K562 (cell line): ENCODE measurements around the gene LZTR1. TPM values are rescaled to one million over a fixed set of nuclear protein-coding genes. Genes with fewer than 3 reads are reported as not detected.

Source experiments
- ATAC-seq: fragments of 200-7000 bp; cut with Tn5 transposase; 3 replicates; pipeline ENCODE4 v1.9.1; 2020; ENCODE audit warnings: moderate library complexity
- BruUV-seq: library from RNA; stranded (reverse); fragments of 400-500 nt; replicated peaks from 2 replicates; lab custom pipeline; 2021; lab: Mats Ljungman, UMichigan
- CTCF ChIA-PET: fragments of 300-600 bp; formaldehyde crosslinking; extraction: SDS; loops from one replicate; lab custom pipeline; 2021; ENCODE audit warnings: low intra/inter-chr PET ratio; lab: Yijun Ruan, JAX
- POLR2A ChIA-PET: fragments of 300-600, 350-650 bp; sonication (Branson Sonifier 250); formaldehyde crosslinking; extraction: SDS; loops from one replicate; lab custom pipeline; 2021; ENCODE audit warnings: antibody characterized with exemption, inconsistent platforms; lab: Yijun Ruan, JAX
- DNase-seq, 4 experiments: peaks; one replicate each; pipeline versions ENCODE4 v3.0.0 to v3.0.0-alpha.2; 2011 to 2018; ENCODE audit warnings: low spot score in 3 of 4, mixed read lengths in 3 of 4; ENCODE audit errors: extremely low read depth in 1 of 4
- FAIRE-seq: peaks from 2 replicates; lab custom pipeline; 2011; peaks lifted over from hg19 to GRCh38; lab: Jason Lieb, UNC
- H2AFZ ChIP-seq: 2 replicates; pipeline ENCODE4 v1.6.0; 2011; ENCODE audit warnings: low read depth, low read length, control low read depth, inconsistent platforms
- H3K27ac ChIP-seq: fragments of 200-600 bp; 3 replicates; pipeline ENCODE4 v1.8.0; 2011; ENCODE audit warnings: low read depth, mild to moderate bottlenecking, control low read depth, inconsistent platforms, low read length, moderate library complexity, mixed read lengths; ENCODE audit errors: extremely low read depth
- H3K27me3 ChIP-seq, 2 experiments: fragments of 300-600 bp in 1 of 2; 2 replicates in 1 of 2; 3 replicates in 1 of 2; pipeline versions ENCODE4 v1.6.0 to v1.8.0; 2011; ENCODE audit warnings: inconsistent platforms in 2 of 2, low read length in 2 of 2, mild to moderate bottlenecking in 1 of 2, mixed read lengths in 1 of 2, moderate library complexity in 1 of 2; ENCODE audit not compliant: control insufficient read depth in 2 of 2, insufficient read depth in 2 of 2
- H3K36me3 ChIP-seq: fragments of 300-600 bp; 3 replicates; pipeline ENCODE4 v1.8.0; 2011; ENCODE audit warnings: mild to moderate bottlenecking, low read length, inconsistent platforms; ENCODE audit not compliant: control insufficient read depth, insufficient read depth
- H3K4me1 ChIP-seq, 2 experiments: fragments of 200-600 bp in 1 of 2; replicated peaks in 1 of 2; 2 replicates in 1 of 2; 3 replicates in 1 of 2; pipeline versions ENCODE4 v1.5.1 to v1.8.0; 2011; ENCODE audit warnings: inconsistent platforms in 2 of 2, low read length in 2 of 2, mild to moderate bottlenecking in 1 of 2, mixed read lengths in 1 of 2, moderate library complexity in 1 of 2; ENCODE audit not compliant: control insufficient read depth in 2 of 2, insufficient read depth in 2 of 2
- H3K4me2 ChIP-seq: 2 replicates; pipeline ENCODE4 v1.6.1; 2011; ENCODE audit warnings: low read length, control low read depth, inconsistent platforms, mixed read lengths; ENCODE audit not compliant: insufficient read depth
- H3K4me3 ChIP-seq: fragments of 200-600 bp; sonication (generic), shearing (Covaris generic); 2 replicates; pipeline ENCODE4 v1.5.1; 2016; ENCODE audit warnings: control low read depth, inconsistent platforms
- H3K79me2 ChIP-seq: fragments of 200-600 bp; 3 replicates; pipeline ENCODE4 v1.8.0; 2011; ENCODE audit warnings: low read length, inconsistent platforms; ENCODE audit not compliant: control insufficient read depth, insufficient read depth
- H3K9ac ChIP-seq, 2 experiments: 2 replicates each; pipeline versions ENCODE4 v1.6.0 to v1.6.1; 2011; ENCODE audit warnings: low read depth in 2 of 2, low read length in 2 of 2, control low read depth in 1 of 2, inconsistent platforms in 1 of 2, mild to moderate bottlenecking in 1 of 2, mixed read lengths in 1 of 2; ENCODE audit not compliant: insufficient read depth in 1 of 2
- H3K9me1 ChIP-seq: one replicate; pipeline ENCODE4 v1.6.0; 2011; ENCODE audit warnings: inconsistent platforms, mild to moderate bottlenecking, low read length, moderate library complexity; ENCODE audit not compliant: control insufficient read depth, insufficient read depth
- H3K9me3 ChIP-seq: replicated peaks from 2 replicates; pipeline ENCODE4 v1.5.1; 2011; ENCODE audit warnings: low read depth, low read length, inconsistent platforms; ENCODE audit not compliant: control insufficient read depth, insufficient read depth
- H4K20me1 ChIP-seq: replicated peaks from 2 replicates; pipeline ENCODE4 v1.6.1; 2011; ENCODE audit warnings: low read length, inconsistent platforms, mixed read lengths; ENCODE audit not compliant: control insufficient read depth, insufficient read depth
- BRCA1 ChIP-seq, 2 experiments: fragments of 450-650 bp in 1 of 2; sonication (generic) in 1 of 2; formaldehyde crosslinking in 1 of 2; IDR thresholded peaks; 2 replicates each; pipeline versions ENCODE4 v1.5.0 to v1.6.1; 2017 to 2020; ENCODE audit warnings: mild to moderate bottlenecking in 1 of 2, missing genetic modification reagents in 1 of 2
- DPF2 ChIP-seq: fragments of 450-650 bp; IDR thresholded peaks from 2 replicates; pipeline ENCODE4 v1.6.1; 2016
- ELF1 ChIP-seq: fragments of 200-800 bp; sonication (Bioruptor generic); IDR thresholded peaks from 2 replicates; pipeline ENCODE4 v1.6.1; 2016; ENCODE audit warnings: missing genetic modification characterization, missing compliant biosample characterization
- GABPB2 ChIP-seq: fragments of 250-450 bp; sonication (Bioruptor Pico); conservative IDR thresholded peaks from 2 replicates; pipeline ENCODE4 v1.5.1; 2021; ENCODE audit warnings: mild to moderate bottlenecking
- HIVEP1 ChIP-seq: fragments of 250-450 bp; sonication (Bioruptor Pico); IDR thresholded peaks from 2 replicates; pipeline ENCODE4 v1.4.0; 2020; ENCODE audit warnings: mild to moderate bottlenecking
- HOXB6 ChIP-seq: fragments of 250-450 bp; sonication (Bioruptor Pico); IDR thresholded peaks from 2 replicates; pipeline ENCODE4 v1.5.1; 2022; ENCODE audit warnings: mild to moderate bottlenecking, borderline replicate concordance
- ID3 ChIP-seq, 2 experiments: fragments of 250-450 bp in 1 of 2; fragments of 450-650 bp in 1 of 2; sonication (Bioruptor Pico) in 1 of 2; IDR thresholded peaks; 2 replicates each; pipeline versions ENCODE4 v1.6.1 to v1.8.0; 2016 to 2021; ENCODE audit warnings: mild to moderate bottlenecking in 2 of 2, moderate library complexity in 2 of 2, missing compliant biosample characterization in 1 of 2, missing genetic modification characterization in 1 of 2
- MAFF ChIP-seq: IDR thresholded peaks from 2 replicates; pipeline ENCODE4 v1.6.1; 2012; ENCODE audit warnings: low read length, improper control_type of control experiment
- MYNN ChIP-seq, 2 experiments: sonication (generic); formaldehyde crosslinking in 1 of 2; IDR thresholded peaks; 2 replicates each; pipeline versions ENCODE4 v1.5.0 to v1.6.1; 2016 to 2020; ENCODE audit warnings: antibody characterized with exemption in 1 of 2, missing genetic modification reagents in 1 of 2
- RBBP5 ChIP-seq: fragments of 200-600 bp; sonication (generic); IDR thresholded peaks from 2 replicates; pipeline ENCODE4 v1.6.1; 2012; ENCODE audit warnings: borderline replicate concordance, mild to moderate bottlenecking, low read length, control low read depth, inconsistent platforms; ENCODE audit not compliant: insufficient read depth, poor library complexity, severe bottlenecking
- RHOXF2B ChIP-seq: fragments of 250-450 bp; sonication (Bioruptor Pico); conservative IDR thresholded peaks from 2 replicates; pipeline ENCODE4 v1.5.1; 2021
- SNRNP70 ChIP-seq: fragments of 200-400 bp; formaldehyde crosslinking; optimal IDR thresholded peaks from 2 replicates; pipeline ENCODE3; 2017; ENCODE audit warnings: low read depth, low read length
- SREBF2 ChIP-seq: sonication (generic); formaldehyde crosslinking; IDR thresholded peaks from 2 replicates; pipeline ENCODE4 v1.4.0; 2020; ENCODE audit warnings: mild to moderate bottlenecking, missing genetic modification reagents
- SRF ChIP-seq, 2 experiments: fragments of 250-450, 450-650 bp in 1 of 2; sonication (Bioruptor Pico) in 1 of 2; sonication (generic) in 1 of 2; formaldehyde crosslinking; IDR thresholded peaks; 2 replicates each; pipeline versions ENCODE4 v1.5.0 to v1.5.1; 2020 to 2022; ENCODE audit warnings: mild to moderate bottlenecking in 1 of 2, missing genetic modification reagents in 1 of 2
- THRAP3 ChIP-seq: fragments of 450-650 bp; IDR thresholded peaks from 2 replicates; pipeline ENCODE4 v1.6.1; 2016; ENCODE audit warnings: mild to moderate bottlenecking, inconsistent platforms, borderline replicate concordance
- TRIM24 ChIP-seq, 2 experiments: fragments of 450-650 bp; IDR thresholded peaks; 2 replicates each; pipeline ENCODE4 v1.6.1; 2016
- ZBED1 ChIP-seq: IDR thresholded peaks from 2 replicates; pipeline ENCODE4 v1.6.1; 2014
- ZNF699 ChIP-seq: fragments of 250-450 bp; sonication (Bioruptor Pico); IDR thresholded peaks from 2 replicates; pipeline ENCODE4 v1.8.0; 2021; ENCODE audit warnings: mild to moderate bottlenecking, moderate library complexity; ENCODE audit not compliant: insufficient replicate concordance
- WGBS: fragments of 100-300 bp; shearing (Covaris generic); methylation state at CpG from one replicate; pipeline ENCODE4 v1.1.6; 2016; ENCODE audit warnings: low coverage, mixed read lengths; ENCODE audit not compliant: insufficient coverage; ENCODE audit errors: missing lambda C conversion rate; 5-methylcytosine and 5-hydroxymethylcytosine counted together
- in situ Hi-C: fragments of 300-500 bp; cut with MboI; formaldehyde crosslinking; loops from 4 replicates; pipeline ENCODE4 v1.15.0; 2018; ENCODE audit warnings: inconsistent platforms, mixed read lengths
- intact Hi-C: fragments of 100-400 bp; cut with micrococcal nuclease; formaldehyde crosslinking; loops from 2 replicates; pipeline ENCODE4 v1.14.2; 2022
- polyA plus RNA-seq, 8 experiments: library from polyadenylated mRNA; depleted of rRNA in 4 of 8; stranded (reverse) in 5 of 8; unstranded in 3 of 8; fragments of >200 nt; fragmentation: Nextera tagmentation in 2 of 8; fragmentation: Illumina TruSeq in 1 of 8; extraction: Ambion mirVana in 2 of 8; extraction: Trizol in 1 of 8; gene quantifications; 2 replicates each; pipeline versions ENCODE4 v1.2.1 to v1.2.3, GENCODE V29; 2011 to 2014; ENCODE audit warnings: inconsistent platforms in 1 of 8, missing spikeins in 1 of 8
- total RNA-seq, 7 experiments: library from RNA; depleted of rRNA in 6 of 7; stranded (reverse); fragments of >200 nt in 6 of 7; fragmentation: Illumina TruSeq in 2 of 7; extraction: Trizol in 2 of 7; gene quantifications; 2 replicates each; pipeline versions ENCODE4 v1.2.1 to v1.2.3, GENCODE V29; 2011 to 2021; ENCODE audit warnings: low replicate concordance in 1 of 7
- TF ChIP-seq, protein P1 (sequence below): fragments of 450-650 bp; conservative IDR thresholded peaks from 2 replicates; pipeline ENCODE4 v1.6.1; 2016; ENCODE audit warnings: missing genetic modification characterization, low read depth, mild to moderate bottlenecking, control low read depth, missing compliant biosample characterization
- TF ChIP-seq, protein P2 (sequence below): fragments of 250-450 bp; sonication (Bioruptor Pico); IDR thresholded peaks from 2 replicates; pipeline ENCODE4 v1.8.0; 2021; ENCODE audit warnings: borderline replicate concordance, mild to moderate bottlenecking, moderate library complexity; ENCODE audit not compliant: poor library complexity, severe bottlenecking

The LZTR1 gene
- total and polyA plus RNA-seq, 9 of the 15 experiments (the other 6 are each of a cell fraction or from before 2014, with no cell fraction given) = 2.2 to 135 (median 63.0) TPM

DNA sequence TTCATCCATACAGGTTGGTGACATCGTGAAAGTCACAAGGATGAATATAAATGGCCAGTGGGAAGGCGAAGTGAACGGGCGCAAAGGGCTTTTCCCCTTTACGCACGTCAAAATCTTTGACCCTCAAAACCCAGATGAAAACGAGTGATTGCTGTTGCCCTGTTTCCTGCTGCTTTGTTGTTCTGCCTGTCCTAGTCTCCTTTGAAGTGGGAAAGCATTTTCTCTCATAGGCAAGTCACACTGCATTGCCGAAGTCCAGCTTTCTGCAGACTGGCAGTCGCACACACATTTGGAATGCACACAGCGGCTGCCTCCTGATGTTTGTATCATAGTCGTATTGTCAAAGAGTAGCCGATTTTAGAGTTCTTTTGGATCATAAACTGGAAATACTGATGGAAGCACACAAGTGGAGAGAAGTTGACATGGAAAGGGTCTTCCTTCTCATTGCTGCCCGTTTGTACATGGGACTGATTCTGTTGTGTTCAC is 32.4 kb upstream of the LZTR1 start:
- in situ Hi-C loops = loop anchor here (25.0 kb wide), 1 partner anchor 188 kb away; no protein-coding TSS in a partner anchor
- CTCF ChIA-PET = no interaction called here
- intact Hi-C loops = no loop called here
- H3K9me3 ChIP-seq = no peaks in the 10 kb centered on the region
- H3K4me1 ChIP-seq = peaks cover 4 to 8% of the 10 kb centered on the region in 2 experiments; a peak in 4 of 5 replicates
- WGBS = 88% methylated on average over 13 of the region's 13 CpGs
- no TSS peak for BruUV-seq
- peaks cover 24% of the 10 kb centered on the region for H3K9me1 ChIP-seq
- no peak overlapping the region for H3K27ac ChIP-seq
- peaks cover 92% of the 10 kb centered on the region for H4K20me1 ChIP-seq
- no peaks in the 10 kb centered on the region for H3K27me3 ChIP-seq
- ATAC-seq (no peak), DNase-seq (no peak), FAIRE-seq (no peak)
- no peak overlapping the region for H3K4me2 ChIP-seq
- H3K36me3 ChIP-seq = peaks cover 94% of the 10 kb centered on the region
- POLR2A ChIA-PET = interaction anchor here (0.6 to 64.4 kb wide), 8 partner anchors 9 to 702 kb away, joined by 3 to 1556 read pairs (median 4); partner anchors contain the start of genes AIFM3, CRKL and LZTR1
- peaks cover 85% of the 10 kb centered on the region for H3K79me2 ChIP-seq
- H3K9ac ChIP-seq = no peak overlapping the region
- H2AFZ ChIP-seq = no peak overlapping the region
- H3K4me3 ChIP-seq = no peak overlapping the region
- TF ChIP-seq ZNF699 (peak; percentile 68), BRCA1 (IDR thresholded peaks at IDR 0.05) (no peak), BRCA1 (CRISPR knock-in tag; IDR thresholded peaks at IDR 0.05) (peak; percentile 86; the same call in 1 of the 2 replicates), SNRNP70 (peak; percentile 79), ZBED1 (no peak), SREBF2 (CRISPR knock-in tag) (no peak), MAFF (no peak), MYNN (IDR thresholded peaks at IDR 0.05) (no peak), MYNN (CRISPR knock-in tag; IDR thresholded peaks at IDR 0.05) (no peak), DPF2 (no peak), ELF1 (peak; percentile 45), SRF (CRISPR knock-in tag; IDR thresholded peaks at IDR 0.05) (peak in 1 of 2 experiments; percentile 26; a peak in 1 of 4 replicates), TRIM24 (IDR thresholded peaks at IDR 0.05) (no peak), ID3 (CRISPR knock-in tag; IDR thresholded peaks at IDR 0.05) (no peak), ID3 (tag; IDR thresholded peaks at IDR 0.05) (peak; percentile 55; the same call in 1 of the 2 replicates), RBBP5 (peak; percentile 46), HOXB6 (CRISPR knock-in tag) (0 out of 2 replicates have a peak, but pooled peaks have one; percentile 46), RHOXF2B (CRISPR knock-in tag) (0 out of 2 replicates have a peak, but pooled peaks have one; percentile 30), GABPB2 (0 out of 2 replicates have a peak, but pooled peaks have one; percentile 40), THRAP3 (0 out of 2 replicates have a peak, but pooled peaks have one; percentile 26), HIVEP1 (CRISPR knock-in tag) (0 out of 2 replicates have a peak, but pooled peaks have one; percentile 21)
- TF ChIP-seq, protein P1, sequence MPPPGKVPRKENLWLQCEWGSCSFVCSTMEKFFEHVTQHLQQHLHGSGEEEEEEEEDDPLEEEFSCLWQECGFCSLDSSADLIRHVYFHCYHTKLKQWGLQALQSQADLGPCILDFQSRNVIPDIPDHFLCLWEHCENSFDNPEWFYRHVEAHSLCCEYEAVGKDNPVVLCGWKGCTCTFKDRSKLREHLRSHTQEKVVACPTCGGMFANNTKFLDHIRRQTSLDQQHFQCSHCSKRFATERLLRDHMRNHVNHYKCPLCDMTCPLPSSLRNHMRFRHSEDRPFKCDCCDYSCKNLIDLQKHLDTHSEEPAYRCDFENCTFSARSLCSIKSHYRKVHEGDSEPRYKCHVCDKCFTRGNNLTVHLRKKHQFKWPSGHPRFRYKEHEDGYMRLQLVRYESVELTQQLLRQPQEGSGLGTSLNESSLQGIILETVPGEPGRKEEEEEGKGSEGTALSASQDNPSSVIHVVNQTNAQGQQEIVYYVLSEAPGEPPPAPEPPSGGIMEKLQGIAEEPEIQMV (tag) = 0 out of 2 replicates have a peak, but pooled peaks have one; percentile 27
- TF ChIP-seq, protein P2, sequence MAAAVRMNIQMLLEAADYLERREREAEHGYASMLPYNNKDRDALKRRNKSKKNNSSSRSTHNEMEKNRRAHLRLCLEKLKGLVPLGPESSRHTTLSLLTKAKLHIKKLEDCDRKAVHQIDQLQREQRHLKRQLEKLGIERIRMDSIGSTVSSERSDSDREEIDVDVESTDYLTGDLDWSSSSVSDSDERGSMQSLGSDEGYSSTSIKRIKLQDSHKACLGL = peak; percentile 10
